Fibroblast of lung (primary cell): ENCODE results near the gene DLGAP4.

Experiments used
- CTCF ChIP-seq, 2 donors: IDR thresholded peaks in 1 of 2; conservative IDR thresholded peaks in 1 of 2; 1 replicate in 1 of 2; 2 replicates in 1 of 2; pipeline ENCODE4 v1.5.1; 2011 to 2012; ENCODE audit warnings: low read length in 2 of 2, control low read depth in 1 of 2, inconsistent platforms in 1 of 2, low read depth in 1 of 2, mild to moderate bottlenecking in 1 of 2
- EZH2 ChIP-seq: IDR thresholded peaks from 2 replicates; pipeline ENCODE4 v1.5.1; 2012; ENCODE audit warnings: low read length, control low read depth, mild to moderate bottlenecking; ENCODE audit errors: missing control alignments

- TF ChIP-seq CTCF (conservative IDR thresholded peaks at IDR 0.05 in 1 of 2, IDR thresholded peaks at IDR 0.05 in 1 of 2; ENCODE audit: low read depth in 1 of 2, low read length in 2 of 2) (no peak), EZH2 (no peak)
These were observed 101.1 kb downstream of the DLGAP4 start for GRCh38 chr20:36407199-36407733.
